Liver (tissue), 9 donors: ENCODE results near the gene KAT6B. TPM values are rescaled to one million over a fixed set of nuclear protein-coding genes. Genes with fewer than 3 reads are reported as not detected.

Experiments used
- DNase-seq: peaks from one replicate; pipeline ENCODE4 v3.0.0-alpha.2; 2017; ENCODE audit warnings: low spot score
- H3K27ac ChIP-seq, 2 donors: one replicate each; pipeline ENCODE4 v1.7.0; 2013; ENCODE audit warnings: inconsistent platforms in 2 of 2, low read length in 2 of 2, control low read depth in 1 of 2, low read depth in 1 of 2, mild to moderate bottlenecking in 1 of 2
- H3K27me3 ChIP-seq, 4 donors: one replicate each; pipeline versions ENCODE4 v1.6.1 to v1.7.0; 2013; ENCODE audit warnings: low read length in 3 of 4, inconsistent platforms in 1 of 4, mild to moderate bottlenecking in 1 of 4, moderate library complexity in 1 of 4; ENCODE audit not compliant: control insufficient read depth in 4 of 4, insufficient read depth in 4 of 4
- H3K36me3 ChIP-seq, 4 donors: one replicate each; pipeline versions ENCODE4 v1.6.1 to v1.7.0; 2013; ENCODE audit warnings: low read length in 3 of 4, mild to moderate bottlenecking in 3 of 4, low read depth in 1 of 4, moderate library complexity in 1 of 4; ENCODE audit not compliant: control insufficient read depth in 4 of 4, insufficient read depth in 3 of 4
- H3K4me1 ChIP-seq, 4 donors: one replicate each; pipeline versions ENCODE4 v1.6.1 to v1.7.0; 2013; ENCODE audit warnings: low read length in 3 of 4, mild to moderate bottlenecking in 3 of 4, moderate library complexity in 1 of 4; ENCODE audit not compliant: control insufficient read depth in 4 of 4, insufficient read depth in 4 of 4
- H3K4me3 ChIP-seq, 3 donors: one replicate each; pipeline versions ENCODE4 v1.6.1 to v1.7.0; 2013; ENCODE audit warnings: low read length in 3 of 3, control low read depth in 1 of 3, low read depth in 1 of 3, mild to moderate bottlenecking in 1 of 3
- H3K9ac ChIP-seq, 2 donors: one replicate each; pipeline ENCODE4 v1.7.0; 2013; ENCODE audit warnings: low read length in 2 of 2, mild to moderate bottlenecking in 2 of 2, moderate library complexity in 2 of 2, control low read depth in 1 of 2, low read depth in 1 of 2
- H3K9me3 ChIP-seq, 4 donors: one replicate each; pipeline versions ENCODE4 v1.6.1 to v1.7.0; 2013; ENCODE audit warnings: low read length in 3 of 4; ENCODE audit not compliant: control insufficient read depth in 4 of 4
- ATF3 ChIP-seq: IDR thresholded peaks from 2 replicates; pipeline ENCODE4 v1.6.1; 2016; ENCODE audit warnings: antibody characterized with exemption
- CTCF ChIP-seq: fragments of 150-350 bp; IDR thresholded peaks from 2 replicates; pipeline ENCODE4 v1.5.1; 2017; ENCODE audit warnings: improper control_type of control experiment, low read depth, low read length; ENCODE audit not compliant: missing input control
- EGR1 ChIP-seq, 2 donors: IDR thresholded peaks; 2 replicates each; pipeline ENCODE4 v1.6.1; 2016 to 2018; ENCODE audit warnings: antibody characterized with exemption in 2 of 2, low read depth in 2 of 2
- FOXA1 ChIP-seq: IDR thresholded peaks from 2 replicates; pipeline ENCODE4 v1.6.1; 2016; ENCODE audit warnings: antibody characterized with exemption
- FOXA2 ChIP-seq: IDR thresholded peaks from 2 replicates; pipeline ENCODE4 v1.6.1; 2016; ENCODE audit warnings: antibody characterized with exemption
- GABPA ChIP-seq, 2 donors: IDR thresholded peaks in 1 of 2; conservative IDR thresholded peaks in 1 of 2; 2 replicates each; pipeline ENCODE4 v1.6.1; 2016; ENCODE audit warnings: antibody characterized with exemption in 2 of 2, mild to moderate bottlenecking in 1 of 2, moderate library complexity in 1 of 2
- HNF4A ChIP-seq, 2 donors: conservative IDR thresholded peaks; 2 replicates each; pipeline ENCODE4 v1.6.1; 2016; ENCODE audit warnings: antibody characterized with exemption in 2 of 2, mild to moderate bottlenecking in 2 of 2
- HNF4G ChIP-seq: IDR thresholded peaks from 2 replicates; pipeline ENCODE4 v1.6.1; 2016; ENCODE audit warnings: antibody characterized with exemption
- JUND ChIP-seq, 2 donors: IDR thresholded peaks; 2 replicates each; pipeline ENCODE4 v1.6.1; 2016; ENCODE audit warnings: antibody characterized with exemption in 2 of 2
- MAX ChIP-seq: IDR thresholded peaks from 2 replicates; pipeline ENCODE4 v1.6.1; 2016; ENCODE audit warnings: antibody characterized with exemption
- NR2F2 ChIP-seq: IDR thresholded peaks from 2 replicates; pipeline ENCODE4 v1.6.1; 2016; ENCODE audit warnings: antibody characterized with exemption
- RAD21 ChIP-seq, 2 donors: IDR thresholded peaks; 2 replicates each; pipeline ENCODE4 v1.6.1; 2016; ENCODE audit warnings: antibody characterized with exemption in 2 of 2, mild to moderate bottlenecking in 2 of 2
- REST ChIP-seq: IDR thresholded peaks from 2 replicates; pipeline ENCODE4 v1.6.1; 2016; ENCODE audit warnings: antibody characterized with exemption, mild to moderate bottlenecking
- RXRA ChIP-seq, 2 donors: IDR thresholded peaks; 2 replicates each; pipeline ENCODE4 v1.6.1; 2017 to 2018; ENCODE audit warnings: antibody characterized with exemption in 2 of 2, mild to moderate bottlenecking in 1 of 2
- SP1 ChIP-seq: IDR thresholded peaks from 2 replicates; pipeline ENCODE4 v1.6.1; 2018; ENCODE audit warnings: antibody characterized with exemption, mild to moderate bottlenecking
- TAF1 ChIP-seq: conservative IDR thresholded peaks from 2 replicates; pipeline ENCODE4 v1.6.1; 2016; ENCODE audit warnings: antibody characterized with exemption, mild to moderate bottlenecking
- YY1 ChIP-seq: IDR thresholded peaks from 2 replicates; pipeline ENCODE4 v1.6.1; 2016; ENCODE audit warnings: antibody characterized with exemption, mild to moderate bottlenecking
- ZBTB33 ChIP-seq: IDR thresholded peaks from 2 replicates; pipeline ENCODE4 v1.6.1; 2016; ENCODE audit warnings: antibody characterized with exemption
- WGBS: extraction: QIAGEN DNeasy Blood & Tissue Kit; methylation state at CpG from one replicate; pipeline ENCODE4 v1.1.7; 2013; 5-methylcytosine and 5-hydroxymethylcytosine counted together
- polyA plus RNA-seq, 2 donors: library from polyadenylated mRNA; stranded (reverse) in 1 of 2; unstranded in 1 of 2; fragments of 200-250 nt in 1 of 2; fragments of >200 nt in 1 of 2; fragmentation: Nextera tagmentation in 1 of 2; extraction: Ambion mirVana in 1 of 2; gene quantifications; one replicate each; pipeline versions ENCODE4 v1.2.1 to v1.2.3, GENCODE V29; 2013 to 2015
- total RNA-seq, 2 donors: library from RNA; depleted of rRNA; stranded (reverse); fragments of >200 nt; gene quantifications; one replicate each; pipeline ENCODE4 v1.2.3, GENCODE V29; 2014
- donor health status: healthy.
- donor health status: healthy.
- donor health status: healthy.
- donor health status: healthy.
- donor health status: healthy.

KAT6B gene
- total and polyA plus RNA-seq, 4 donors, result 2.0 to 21.2 (median 8.8) TPM

- H3K27me3 ChIP-seq, result no peaks in the 10 kb centered on the region
- no peak overlapping the region for H3K27ac ChIP-seq
- no peaks in the 10 kb centered on the region for H3K36me3 ChIP-seq
- peaks cover 0 to 14% (median 6%) of the 10 kb centered on the region in 4 donors for H3K4me1 ChIP-seq
- no peaks in the 10 kb centered on the region for H3K9me3 ChIP-seq
- WGBS, result 94% methylated on average over 1 of the region's 1 CpG
- no peak overlapping the region for H3K4me3 ChIP-seq
- DNase-seq, result no peak
- no peak overlapping the region for H3K9ac ChIP-seq
- TF ChIP-seq YY1, result no peak
- TF ChIP-seq HNF4G, result no peak
- TF ChIP-seq SP1, result no peak
- TF ChIP-seq EGR1 (IDR thresholded peaks at IDR 0.05; ENCODE audit: low read depth in 2 of 2), result no peak
- TF ChIP-seq RXRA (IDR thresholded peaks at IDR 0.05), result no peak
These were observed 130.2 kb downstream of the KAT6B start for GRCh38 chr10:74956555-74957111.

- H3K27me3 ChIP-seq, result no peaks in the 10 kb centered on the region
- H3K9me3 ChIP-seq, result no peaks in the 10 kb centered on the region
- peaks cover 0 to 14% (median 6%) of the 10 kb centered on the region in 4 donors for H3K4me1 ChIP-seq
- no peak overlapping the region for H3K27ac ChIP-seq
- no peak for DNase-seq
- no peaks in the 10 kb centered on the region for H3K36me3 ChIP-seq
- peak overlapping the region in 1 of 2 donors; percentile 33 for H3K9ac ChIP-seq
- H3K4me3 ChIP-seq, result peak overlapping the region in 2 of 3 donors; percentile 20 to 45
- TF ChIP-seq GABPA (IDR thresholded peaks at IDR 0.05 in 1 of 2, conservative IDR thresholded peaks at IDR 0.05 in 1 of 2) (no peak), TAF1 (no peak), HNF4A (conservative IDR thresholded peaks at IDR 0.05) (peak; percentile 32 to 41), FOXA1 (no peak), NR2F2 (no peak), YY1 (peak; percentile 37), EGR1 (IDR thresholded peaks at IDR 0.05; ENCODE audit: low read depth in 2 of 2) (no peak), FOXA2 (no peak), RXRA (IDR thresholded peaks at IDR 0.05) (peak; percentile 93 to 96), SP1 (peak; percentile 38), MAX (no peak), CTCF (no peak), ZBTB33 (no peak), HNF4G (no peak), ATF3 (no peak), REST (no peak), JUND (IDR thresholded peaks at IDR 0.05) (peak in 1 of 2 donors; percentile 24), RAD21 (IDR thresholded peaks at IDR 0.05) (peak; percentile 20 to 34)
- WGBS, result 18% methylated on average over 9 of the region's 9 CpGs
These were observed 131.0 kb downstream of the KAT6B start for GRCh38 chr10:74957285-74957961.
